IPS-18a (cell line): ENCODE measurements around the gene LYPLA2.

Experiments
- H3K27ac ChIP-seq: one replicate; pipeline ENCODE4 v1.5.1; 2013; ENCODE audit warnings: low read length
- H3K27me3 ChIP-seq: one replicate; pipeline ENCODE4 v1.6.1; 2013; ENCODE audit warnings: mild to moderate bottlenecking, low read length; ENCODE audit not compliant: control insufficient read depth, insufficient read depth
- H3K36me3 ChIP-seq: one replicate; pipeline ENCODE4 v1.6.1; 2013; ENCODE audit warnings: low read depth, low read length; ENCODE audit not compliant: control insufficient read depth
- H3K4me1 ChIP-seq: one replicate; pipeline ENCODE4 v1.6.1; 2013; ENCODE audit warnings: low read depth, low read length; ENCODE audit not compliant: control insufficient read depth
- H3K4me3 ChIP-seq: one replicate; pipeline ENCODE4 v1.5.1; 2013; ENCODE audit warnings: low read length
- H3K9ac ChIP-seq: one replicate; pipeline ENCODE4 v1.6.1; 2013; ENCODE audit warnings: mild to moderate bottlenecking, low read length, moderate library complexity
- H3K9me3 ChIP-seq: one replicate; pipeline ENCODE4 v1.6.1; 2013; ENCODE audit warnings: low read depth, low read length; ENCODE audit not compliant: control insufficient read depth

The LYPLA2 gene

GRCh38 chr1:23805025-23805424, 14.1 kb downstream of the LYPLA2 start:
- no peaks in the 10 kb centered on the region for H3K4me1 ChIP-seq

GRCh38 chr1:23806280-23806679, 15.3 kb downstream of the LYPLA2 start:
- H3K9me3 ChIP-seq: no peaks in the 10 kb centered on the region
- peaks cover 11% of the 10 kb centered on the region for H3K27me3 ChIP-seq
- H3K4me1 ChIP-seq: no peaks in the 10 kb centered on the region
- H3K9ac ChIP-seq: no peak overlapping the region
- no peak overlapping the region for H3K4me3 ChIP-seq
- no peak overlapping the region for H3K27ac ChIP-seq
- no peaks in the 10 kb centered on the region for H3K36me3 ChIP-seq

More at GRCh38 chr1:23805025-23805424, 14.1 kb downstream of the LYPLA2 start:
- Histone ChIP-seq H3K36me3 (no peaks in the 10 kb centered on the region), H3K27ac (no peak overlapping the region), H3K9me3 (no peaks in the 10 kb centered on the region), H3K9ac (no peak overlapping the region), H3K27me3 (peaks cover 14% of the 10 kb centered on the region), H3K4me3 (no peak overlapping the region)

GRCh38 chr1:23807453-23807852, 16.5 kb downstream of the LYPLA2 start:
- no peaks in the 10 kb centered on the region for H3K9me3 ChIP-seq
- no peak overlapping the region for H3K4me3 ChIP-seq
- no peaks in the 10 kb centered on the region for H3K27me3 ChIP-seq
- no peak overlapping the region for H3K27ac ChIP-seq
- no peaks in the 10 kb centered on the region for H3K36me3 ChIP-seq
- H3K9ac ChIP-seq: no peak overlapping the region
- H3K4me1 ChIP-seq: no peaks in the 10 kb centered on the region

- Histone ChIP-seq H3K9me3 (no peaks in the 10 kb centered on the region), H3K9ac (no peak overlapping the region), H3K4me3 (no peak overlapping the region), H3K36me3 (no peaks in the 10 kb centered on the region), H3K4me1 (no peaks in the 10 kb centered on the region), H3K27ac (no peak overlapping the region), H3K27me3 (no peaks in the 10 kb centered on the region)
These were observed 18.8 kb downstream of the LYPLA2 start for GRCh38 chr1:23809751-23810171.

- H3K4me3 ChIP-seq: no peak overlapping the region
- no peaks in the 10 kb centered on the region for H3K27me3 ChIP-seq
- H3K9me3 ChIP-seq: no peaks in the 10 kb centered on the region
- H3K9ac ChIP-seq: no peak overlapping the region
- no peak overlapping the region for H3K27ac ChIP-seq
- H3K4me1 ChIP-seq: no peaks in the 10 kb centered on the region
- H3K36me3 ChIP-seq: peaks cover 2% of the 10 kb centered on the region
These were observed 20.0 kb downstream of the LYPLA2 start for GRCh38 chr1:23810818-23811540.

GRCh38 chr1:23814016-23814415, 23.1 kb downstream of the LYPLA2 start:
- no peak overlapping the region for H3K4me3 ChIP-seq
- no peak overlapping the region for H3K27ac ChIP-seq
- H3K9ac ChIP-seq: no peak overlapping the region
- no peaks in the 10 kb centered on the region for H3K4me1 ChIP-seq
- peaks cover 6% of the 10 kb centered on the region for H3K36me3 ChIP-seq
- no peaks in the 10 kb centered on the region for H3K27me3 ChIP-seq
- H3K9me3 ChIP-seq: no peaks in the 10 kb centered on the region

GRCh38 chr1:23816361-23816760, 25.4 kb downstream of the LYPLA2 start:
- peaks cover 6% of the 10 kb centered on the region for H3K36me3 ChIP-seq
- H3K4me3 ChIP-seq: no peak overlapping the region
- no peak overlapping the region for H3K9ac ChIP-seq
- no peak overlapping the region for H3K27ac ChIP-seq
- no peaks in the 10 kb centered on the region for H3K4me1 ChIP-seq
- H3K9me3 ChIP-seq: no peaks in the 10 kb centered on the region
- no peaks in the 10 kb centered on the region for H3K27me3 ChIP-seq

GRCh38 chr1:23816906-23817305, 26.0 kb downstream of the LYPLA2 start:
- no peaks in the 10 kb centered on the region for H3K4me1 ChIP-seq
- H3K27me3 ChIP-seq: no peaks in the 10 kb centered on the region
- H3K36me3 ChIP-seq: peaks cover 6% of the 10 kb centered on the region
- H3K9me3 ChIP-seq: no peaks in the 10 kb centered on the region
- H3K27ac ChIP-seq: no peak overlapping the region
- H3K9ac ChIP-seq: no peak overlapping the region
- H3K4me3 ChIP-seq: no peak overlapping the region

GRCh38 chr1:23817633-23818032, 26.7 kb downstream of the LYPLA2 start:
- Histone ChIP-seq H3K27ac (no peak overlapping the region), H3K9me3 (no peaks in the 10 kb centered on the region), H3K36me3 (peaks cover 6% of the 10 kb centered on the region), H3K4me1 (no peaks in the 10 kb centered on the region), H3K9ac (no peak overlapping the region), H3K4me3 (no peak overlapping the region), H3K27me3 (no peaks in the 10 kb centered on the region)

- no peaks in the 10 kb centered on the region for H3K9me3 ChIP-seq
- no peaks in the 10 kb centered on the region for H3K27me3 ChIP-seq
- H3K36me3 ChIP-seq: no peaks in the 10 kb centered on the region
- no peak overlapping the region for H3K27ac ChIP-seq
- no peak overlapping the region for H3K4me3 ChIP-seq
- H3K9ac ChIP-seq: no peak overlapping the region
- H3K4me1 ChIP-seq: no peaks in the 10 kb centered on the region
These were observed 32.8 kb downstream of the LYPLA2 start for GRCh38 chr1:23823767-23824166.

- Histone ChIP-seq H3K27ac (peak overlapping the region; percentile 61), H3K27me3 (no peaks in the 10 kb centered on the region), H3K9me3 (no peaks in the 10 kb centered on the region), H3K4me1 (no peaks in the 10 kb centered on the region), H3K36me3 (no peaks in the 10 kb centered on the region), H3K9ac (peak overlapping the region; percentile 86), H3K4me3 (peak overlapping the region; percentile 88)
These were observed 33.7 kb downstream of the LYPLA2 start for GRCh38 chr1:23824711-23825075.

GRCh38 chr1:23825076-23825761, 34.3 kb downstream of the LYPLA2 start, which contains the start of gene HMGCL:
HMGCL (minus strand) TSS chr1:23825429; CDS start chr1:23825415, 14 bp downstream.
- no peaks in the 10 kb centered on the region for H3K4me1 ChIP-seq
- peak within 1 kb of the TSS; percentile 61 for H3K27ac ChIP-seq
- no peaks in the 10 kb centered on the region for H3K36me3 ChIP-seq
- peak within 1 kb of the TSS; percentile 86 for H3K9ac ChIP-seq
- no peaks in the 10 kb centered on the region for H3K27me3 ChIP-seq
- no peaks in the 10 kb centered on the region for H3K9me3 ChIP-seq
- peak within 1 kb of the TSS; percentile 88 for H3K4me3 ChIP-seq
